Measurements from ENCODE around the gene APOBEC2. TPM values are rescaled to one million over a fixed set of nuclear protein-coding genes. Genes with fewer than 3 reads are reported as not detected.

Gene APOBEC2
- total RNA-seq, 3 donors from 2014 or later: not detected

DNA sequence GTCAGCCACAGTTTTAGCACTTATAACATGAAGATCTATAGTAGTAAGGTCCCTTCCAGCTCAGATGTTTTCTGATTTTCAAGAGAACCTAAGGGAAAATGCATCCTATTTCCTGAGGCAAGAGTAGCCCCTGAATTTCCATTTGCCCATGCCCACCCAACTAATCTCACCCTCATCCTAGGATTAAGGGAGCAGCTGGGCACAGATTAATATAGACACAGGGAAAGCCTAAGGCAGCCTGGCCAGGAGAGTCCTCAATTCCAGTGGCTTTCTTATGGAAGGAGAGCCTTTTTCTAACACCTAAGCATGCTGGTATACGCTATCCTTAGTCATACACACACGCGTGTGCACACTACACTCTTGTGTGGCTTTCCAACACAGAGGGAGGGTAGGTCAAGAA lies 1.5 kb downstream of the APOBEC2 start:
- DNase-seq: no peak

DNA sequence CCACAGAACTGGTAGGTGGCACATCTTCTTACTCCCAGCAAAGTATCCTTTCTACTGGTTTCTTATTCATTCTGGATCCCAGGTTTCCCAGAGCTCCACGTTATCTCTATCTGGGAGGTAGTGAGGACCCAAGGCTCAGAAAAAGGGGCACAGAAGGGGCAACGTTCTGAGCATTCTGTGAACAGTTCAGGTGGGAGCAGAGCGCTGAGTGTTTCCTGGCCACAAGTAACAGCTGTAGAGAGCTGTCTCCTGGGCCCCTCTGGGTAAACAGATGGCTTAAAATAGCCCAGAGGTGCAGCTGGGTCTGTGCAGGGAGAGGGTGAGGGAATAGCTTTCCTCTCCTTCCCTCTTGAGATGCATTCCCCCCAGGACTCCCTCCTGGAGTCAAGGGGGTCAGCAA lies 2.1 kb downstream of the APOBEC2 start:
- no peaks in the 10 kb centered on the region for H3K9me3 ChIP-seq
- no peak for DNase-seq
- ATAC-seq: no peak
- no peaks in the 10 kb centered on the region for H3K36me3 ChIP-seq (ENCODE audit: low read depth)
- H3K4me3 ChIP-seq: no peak overlapping the region
- TF ChIP-seq, protein P1, sequence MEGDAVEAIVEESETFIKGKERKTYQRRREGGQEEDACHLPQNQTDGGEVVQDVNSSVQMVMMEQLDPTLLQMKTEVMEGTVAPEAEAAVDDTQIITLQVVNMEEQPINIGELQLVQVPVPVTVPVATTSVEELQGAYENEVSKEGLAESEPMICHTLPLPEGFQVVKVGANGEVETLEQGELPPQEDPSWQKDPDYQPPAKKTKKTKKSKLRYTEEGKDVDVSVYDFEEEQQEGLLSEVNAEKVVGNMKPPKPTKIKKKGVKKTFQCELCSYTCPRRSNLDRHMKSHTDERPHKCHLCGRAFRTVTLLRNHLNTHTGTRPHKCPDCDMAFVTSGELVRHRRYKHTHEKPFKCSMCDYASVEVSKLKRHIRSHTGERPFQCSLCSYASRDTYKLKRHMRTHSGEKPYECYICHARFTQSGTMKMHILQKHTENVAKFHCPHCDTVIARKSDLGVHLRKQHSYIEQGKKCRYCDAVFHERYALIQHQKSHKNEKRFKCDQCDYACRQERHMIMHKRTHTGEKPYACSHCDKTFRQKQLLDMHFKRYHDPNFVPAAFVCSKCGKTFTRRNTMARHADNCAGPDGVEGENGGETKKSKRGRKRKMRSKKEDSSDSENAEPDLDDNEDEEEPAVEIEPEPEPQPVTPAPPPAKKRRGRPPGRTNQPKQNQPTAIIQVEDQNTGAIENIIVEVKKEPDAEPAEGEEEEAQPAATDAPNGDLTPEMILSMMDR (IDR thresholded peaks at IDR 0.05): no peak
- intact Hi-C loops (cut with DNase I, micrococcal nuclease): no loop called here
- H3K4me1 ChIP-seq (ENCODE audit: low read depth): no peaks in the 10 kb centered on the region

More for the DNA sequence above, 1.5 kb downstream of the APOBEC2 start:
- Histone ChIP-seq H3K9me3 (no peaks in the 10 kb centered on the region), H3K4me1 (ENCODE audit: low read depth) (no peaks in the 10 kb centered on the region), H3K4me3 (no peak overlapping the region), H3K36me3 (ENCODE audit: low read depth) (no peaks in the 10 kb centered on the region)
- intact Hi-C loops (cut with DNase I, micrococcal nuclease): no loop called here
- TF ChIP-seq, protein P1 (IDR thresholded peaks at IDR 0.05): no peak
- no peak for ATAC-seq

DNA sequence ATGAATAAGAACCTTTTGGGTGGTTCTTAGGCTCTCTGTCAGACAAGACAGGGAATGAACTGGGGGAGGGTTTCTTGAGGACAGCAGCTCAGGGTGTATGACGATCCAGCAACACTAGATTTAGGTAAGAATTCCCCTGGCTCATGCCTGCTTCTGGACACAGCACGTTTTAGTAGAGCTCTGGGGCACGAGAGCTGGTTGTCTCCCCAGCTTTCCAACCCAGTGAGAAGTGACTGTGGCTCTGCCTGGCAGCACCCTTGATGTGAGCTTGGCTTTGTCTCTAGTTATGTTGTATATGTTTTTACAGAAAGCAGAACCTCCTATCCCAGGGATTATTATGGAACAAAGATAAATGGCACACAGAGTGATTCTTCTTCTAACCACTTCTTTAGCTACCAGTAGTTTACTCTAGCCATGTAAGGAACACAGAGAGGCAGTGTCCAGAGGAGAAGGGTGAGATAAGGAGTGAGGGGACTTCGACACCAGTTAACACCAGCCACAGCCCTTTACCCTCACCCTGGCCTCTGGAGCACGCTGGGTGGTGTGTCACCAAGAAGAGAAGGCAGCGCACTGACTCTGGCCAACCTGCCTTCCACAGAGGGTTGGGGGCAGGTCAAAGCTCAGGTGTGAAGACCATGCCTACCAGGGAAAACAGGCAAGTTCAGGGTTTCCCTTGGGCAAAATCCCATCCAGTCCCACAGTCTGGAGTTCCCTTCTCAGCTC lies 3.9 kb downstream of the APOBEC2 start:
- Histone ChIP-seq H3K4me3 (no peak overlapping the region), H3K9me3 (no peaks in the 10 kb centered on the region), H3K4me1 (ENCODE audit: low read depth) (no peaks in the 10 kb centered on the region), H3K36me3 (ENCODE audit: low read depth) (no peaks in the 10 kb centered on the region)
- intact Hi-C loops (cut with DNase I, micrococcal nuclease): no loop called here
- TF ChIP-seq, protein P1 (IDR thresholded peaks at IDR 0.05): no peak
- no peak for ATAC-seq
- DNase-seq: no peak

DNA sequence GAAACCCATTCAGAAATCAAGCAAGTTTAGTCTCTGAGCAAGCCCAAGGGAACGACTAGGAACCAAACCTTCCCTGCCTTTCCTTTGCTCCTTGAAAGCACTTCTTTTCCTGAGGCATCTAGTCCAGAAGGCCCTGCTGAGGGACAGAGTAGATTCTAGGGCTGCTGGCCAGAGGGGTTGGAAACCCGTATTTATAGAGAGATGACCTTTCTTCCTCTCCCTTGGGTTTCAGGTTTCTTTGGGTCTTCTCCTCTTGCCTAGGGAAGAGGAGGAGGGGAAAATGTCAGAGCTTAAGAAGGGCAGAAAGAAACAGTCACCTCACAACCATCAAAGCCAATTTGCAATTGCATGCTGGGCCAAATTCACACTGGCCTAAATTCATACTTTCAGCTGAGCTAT lies 5.8 kb downstream of the APOBEC2 start:
- Histone ChIP-seq H3K36me3 (ENCODE audit: low read depth) (no peaks in the 10 kb centered on the region), H3K4me1 (ENCODE audit: low read depth) (peaks cover 1% of the 10 kb centered on the region), H3K4me3 (no peak overlapping the region), H3K9me3 (no peaks in the 10 kb centered on the region)
- DNase-seq: no peak
- intact Hi-C loops (cut with DNase I, micrococcal nuclease): no loop called here
- TF ChIP-seq, protein P1 (IDR thresholded peaks at IDR 0.05): no peak
- no peak for ATAC-seq

DNA sequence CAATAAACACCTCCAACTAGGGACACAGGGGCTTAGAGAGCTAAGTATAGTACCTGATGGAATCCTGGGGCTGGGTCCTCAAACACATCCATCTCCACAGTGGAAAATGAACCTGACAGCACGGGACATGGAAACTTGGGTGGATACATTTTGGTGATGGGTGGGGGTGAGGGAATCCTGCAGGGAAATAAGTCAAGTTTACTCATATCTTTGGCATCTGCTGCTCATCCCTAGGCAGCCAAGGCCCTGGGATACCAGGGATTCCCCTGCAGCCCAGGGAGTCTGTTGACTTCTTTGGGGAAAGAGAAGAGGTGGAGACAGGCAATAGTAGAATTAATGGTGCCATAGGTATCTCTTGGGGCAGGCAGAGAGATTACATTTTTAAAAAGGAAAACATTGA lies 6.6 kb downstream of the APOBEC2 start:
- TF ChIP-seq, protein P1 (IDR thresholded peaks at IDR 0.05): no peak
- Histone ChIP-seq H3K4me1 (ENCODE audit: low read depth) (peaks cover 9% of the 10 kb centered on the region), H3K4me3 (no peak overlapping the region), H3K9me3 (no peaks in the 10 kb centered on the region), H3K36me3 (ENCODE audit: low read depth) (no peaks in the 10 kb centered on the region)
- intact Hi-C loops (cut with DNase I, micrococcal nuclease): no loop called here
- DNase-seq: no peak
- no peak for ATAC-seq

Data from mucosa of descending colon (tissue), 3 donors.